ENCODE results near the gene APOB. TPM values are rescaled to one million over a fixed set of nuclear protein-coding genes. Genes with fewer than 3 reads are reported as not detected.

APOB gene
- total RNA-seq, 4 donors from 2014 or later = 0.05 to 8.8 (median 2.3) TPM

- Histone ChIP-seq H3K27me3 (no peaks in the 10 kb centered on the region), H3K4me1 (peaks cover 30 to 32% of the 10 kb centered on the region in 2 donors), H3K9me3 (no peaks in the 10 kb centered on the region), H3K36me3 (no peaks in the 10 kb centered on the region), H3K4me3 (no peak overlapping the region), H3K27ac (no peak overlapping the region)
- in situ Hi-C loops (cut with MboI; ENCODE audit: low sequenced_read_pairs in 4 of 4) = no loop called here
- ATAC-seq = no peak
- intact Hi-C loops (cut with DNase I; ENCODE audit: low total_unique reads) = no loop called here
- no peak for TF ChIP-seq CTCF (IDR thresholded peaks at IDR 0.05 in 4 of 5, conservative IDR thresholded peaks at IDR 0.05 in 1 of 5)
- TF ChIP-seq POLR2A (IDR thresholded peaks at IDR 0.05) = no peak
- DNase-seq = no peak
These were observed 55.0 kb downstream of the APOB start for GRCh38 chr2:20988905-20989304.

GRCh38 chr2:20986024-20986939 lies 57.6 kb downstream of the APOB start:
- Histone ChIP-seq H3K4me3 (no peak overlapping the region), H3K36me3 (no peaks in the 10 kb centered on the region), H3K4me1 (peaks cover 30 to 32% of the 10 kb centered on the region in 2 donors), H3K9me3 (no peaks in the 10 kb centered on the region), H3K27ac (peak overlapping the region; percentile 66 to 79 (median 75)), H3K27me3 (no peaks in the 10 kb centered on the region)
- intact Hi-C loops (cut with DNase I; ENCODE audit: low total_unique reads) = no loop called here
- TF ChIP-seq CTCF (IDR thresholded peaks at IDR 0.05 in 4 of 5, conservative IDR thresholded peaks at IDR 0.05 in 1 of 5) = no peak
- no peak for TF ChIP-seq POLR2A (IDR thresholded peaks at IDR 0.05)
- DNase-seq (peak; percentile 76 to 87), ATAC-seq (peak; percentile 96 to 99)
- in situ Hi-C loops (cut with MboI; ENCODE audit: low sequenced_read_pairs in 4 of 4) = no loop called here

GRCh38 chr2:20985062-20985461 lies 58.8 kb downstream of the APOB start:
- peaks cover 30 to 32% of the 10 kb centered on the region in 2 donors for H3K4me1 ChIP-seq

GRCh38 chr2:20984408-20984807 lies 59.5 kb downstream of the APOB start:
- H3K27me3 ChIP-seq = no peaks in the 10 kb centered on the region
- DNase-seq (peak in 1 of 2 donors; percentile 24), ATAC-seq (peak in 1 of 2 donors; percentile 61)
- H3K27ac ChIP-seq = no peak overlapping the region
- H3K9me3 ChIP-seq = no peaks in the 10 kb centered on the region
- no peak for TF ChIP-seq CTCF (IDR thresholded peaks at IDR 0.05 in 4 of 5, conservative IDR thresholded peaks at IDR 0.05 in 1 of 5)
- no peak for TF ChIP-seq POLR2A (IDR thresholded peaks at IDR 0.05)
- intact Hi-C loops (cut with DNase I; ENCODE audit: low total_unique reads) (no loop called here), in situ Hi-C loops (cut with MboI; ENCODE audit: low sequenced_read_pairs in 4 of 4) (no loop called here)
- H3K36me3 ChIP-seq = no peaks in the 10 kb centered on the region
- H3K4me3 ChIP-seq = no peak overlapping the region
- peaks cover 30 to 32% of the 10 kb centered on the region in 2 donors for H3K4me1 ChIP-seq

More at GRCh38 chr2:20985062-20985461, 58.8 kb downstream of the APOB start:
- Histone ChIP-seq H3K9me3 (no peaks in the 10 kb centered on the region), H3K27me3 (no peaks in the 10 kb centered on the region), H3K27ac (peak overlapping the region in 1 of 4 donors; percentile 75), H3K36me3 (no peaks in the 10 kb centered on the region), H3K4me3 (no peak overlapping the region)
- intact Hi-C loops (cut with DNase I; ENCODE audit: low total_unique reads) = no loop called here
- in situ Hi-C loops (cut with MboI; ENCODE audit: low sequenced_read_pairs in 4 of 4) = no loop called here
- TF ChIP-seq CTCF (IDR thresholded peaks at IDR 0.05 in 4 of 5, conservative IDR thresholded peaks at IDR 0.05 in 1 of 5) (no peak), POLR2A (IDR thresholded peaks at IDR 0.05) (no peak)
- DNase-seq (no peak), ATAC-seq (no peak)

All from gastrocnemius medialis (tissue), 4 donors.